GM23248 (cell line): ENCODE data around the gene CHN1. TPM values are rescaled to one million over a fixed set of nuclear protein-coding genes. Genes with fewer than 3 reads are reported as not detected.

Experiments used
- DNase-seq: peaks from one replicate; pipeline ENCODE4 v3.0.0-alpha.2; 2015
- H2AFZ ChIP-seq: fragments of 200-600 bp; sonication (generic); 2 replicates; pipeline ENCODE4 v1.6.1; 2016; ENCODE audit warnings: antibody characterized with exemption
- H3F3A ChIP-seq: fragments of 200-600 bp; sonication (generic); 2 replicates; pipeline ENCODE4 v1.6.1; 2016; ENCODE audit warnings: mild to moderate bottlenecking, antibody characterized with exemption, mixed run types; ENCODE audit not compliant: insufficient read depth
- H3K27ac ChIP-seq: fragments of 200-600 bp; sonication (generic); 2 replicates; pipeline ENCODE4 v1.5.1; 2016; ENCODE audit warnings: mild to moderate bottlenecking
- H3K27me3 ChIP-seq: fragments of 200-600 bp; sonication (generic); replicated peaks from 2 replicates; pipeline ENCODE4 v1.6.1; 2016; ENCODE audit warnings: mild to moderate bottlenecking; ENCODE audit not compliant: insufficient read depth
- H3K36me3 ChIP-seq: fragments of 200-600 bp; sonication (generic); 2 replicates; pipeline ENCODE4 v1.6.1; 2016; ENCODE audit warnings: low read depth, mild to moderate bottlenecking
- H3K4me1 ChIP-seq: fragments of 200-600 bp; sonication (generic); 2 replicates; pipeline ENCODE4 v1.6.1; 2016; ENCODE audit warnings: mild to moderate bottlenecking; ENCODE audit not compliant: insufficient read depth
- H3K4me2 ChIP-seq: fragments of 200-600 bp; sonication (generic); one replicate; pipeline ENCODE4 v1.6.1; 2016; ENCODE audit warnings: mild to moderate bottlenecking; ENCODE audit not compliant: unreplicated experiment
- H3K4me3 ChIP-seq: fragments of 200-600 bp; sonication (generic); 2 replicates; pipeline ENCODE4 v1.5.1; 2016; ENCODE audit warnings: mild to moderate bottlenecking
- H3K79me2 ChIP-seq: fragments of 200-600 bp; sonication (generic); 2 replicates; pipeline ENCODE4 v1.6.1; 2016; ENCODE audit warnings: mild to moderate bottlenecking; ENCODE audit not compliant: insufficient read depth
- H3K9ac ChIP-seq: fragments of 200-600 bp; sonication (generic); 2 replicates; pipeline ENCODE4 v1.6.1; 2016; ENCODE audit warnings: mild to moderate bottlenecking
- H3K9me2 ChIP-seq: fragments of 200-600 bp; sonication (generic); 2 replicates; pipeline ENCODE4 v1.6.1; 2016; ENCODE audit warnings: mixed run types, mild to moderate bottlenecking, moderate library complexity; ENCODE audit not compliant: insufficient read depth
- H3K9me3 ChIP-seq: fragments of 200-600 bp; sonication (generic); one replicate; pipeline ENCODE4 v1.6.1; 2017; ENCODE audit warnings: low read depth
- H4K20me1 ChIP-seq: fragments of 200-600 bp; sonication (generic); 2 replicates; pipeline ENCODE4 v1.6.0; 2016; ENCODE audit not compliant: insufficient read depth
- EZH2 ChIP-seq: fragments of 200-600 bp; sonication (generic); IDR thresholded peaks from 2 replicates; pipeline ENCODE4 v1.6.1; 2018; ENCODE audit warnings: antibody characterized with exemption, mild to moderate bottlenecking; ENCODE audit not compliant: insufficient read depth, poor library complexity, severe bottlenecking
- EZH2phosphoT487 ChIP-seq: fragments of 200-600 bp; sonication (generic); IDR thresholded peaks from 2 replicates; pipeline ENCODE4 v1.6.1; 2018; ENCODE audit warnings: antibody characterized with exemption, moderate library complexity, mild to moderate bottlenecking, low read depth; ENCODE audit not compliant: insufficient read depth
- WGBS, 2 experiments: methylation state at CpG; one replicate each; pipeline ENCODE4 v1.1.6; 2015 to 2017; ENCODE audit warnings: low lambda C conversion rate in 2 of 2, low coverage in 1 of 2; ENCODE audit errors: missing lambda C conversion rate in 2 of 2; 5-methylcytosine and 5-hydroxymethylcytosine counted together
- in situ Hi-C: fragments of 300-500 bp; cut with MboI; formaldehyde crosslinking; loops from 2 replicates; pipeline ENCODE4 v1.15.0; 2020
- polyA plus RNA-seq: library from polyadenylated mRNA; unstranded; fragments of >200 nt; fragmentation: Nextera tagmentation; extraction: Ambion mirVana; gene quantifications from 2 replicates; pipeline ENCODE4 v1.2.1, GENCODE V29; 2016
- total RNA-seq: library from RNA; depleted of rRNA; stranded (reverse); fragments of >200 nt; shearing (Covaris generic); gene quantifications from 2 replicates; pipeline ENCODE4 v1.2.3, GENCODE V29; 2014

Gene CHN1
- total and polyA plus RNA-seq, 2 experiments from 2014 or later = 115 to 130 TPM

- in situ Hi-C loops = no loop called here
- Histone ChIP-seq H2AFZ (no peak overlapping the region), H3K9me3 (no peaks in the 10 kb centered on the region), H4K20me1 (no peaks in the 10 kb centered on the region), H3K9me2 (no peaks in the 10 kb centered on the region), H3K79me2 (peaks cover 98% of the 10 kb centered on the region), H3K4me2 (peak overlapping the region; percentile 21), H3K9ac (no peak overlapping the region), H3K4me3 (no peak overlapping the region), H3K4me1 (peaks cover 65% of the 10 kb centered on the region), H3F3A (peaks cover 33% of the 10 kb centered on the region), H3K36me3 (no peaks in the 10 kb centered on the region), H3K27me3 (no peaks in the 10 kb centered on the region), H3K27ac (no peak overlapping the region)
- WGBS, 2 experiments = 90 to 95% methylated on average over 3 of the region's 3 CpGs
- DNase-seq = no peak
- TF ChIP-seq EZH2phosphoT487 (no peak), EZH2 (no peak)
These were observed 163.2 kb downstream of the CHN1 start for GRCh38 chr2:174841936-174842335.

DNA sequence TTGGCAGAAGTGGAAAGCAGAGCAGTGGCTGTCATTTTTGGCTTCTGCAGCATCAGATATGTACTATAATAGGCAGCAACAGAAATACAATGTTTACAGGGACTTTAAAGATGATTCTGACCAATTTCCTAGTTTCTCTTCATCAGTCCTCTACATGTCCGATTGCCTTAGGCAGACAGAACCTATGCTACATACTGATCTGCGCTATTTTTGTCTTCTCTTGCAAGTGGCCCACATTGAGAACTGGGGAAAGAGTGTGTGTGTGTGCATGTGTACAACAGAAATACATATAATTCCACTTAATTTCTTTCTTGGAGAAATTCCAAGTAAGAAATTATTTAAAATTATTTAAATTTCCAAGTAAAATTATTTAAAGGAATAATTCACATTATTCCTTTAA lies 163.8 kb downstream of the CHN1 start:
- Histone ChIP-seq H3K79me2 (peaks cover 96% of the 10 kb centered on the region), H3K4me2 (peak overlapping the region; percentile 66), H3K9ac (0 out of 2 replicates have a peak overlapping the region, but pooled peaks have one; percentile 35), H3K27ac (peak overlapping the region; percentile 61), H3K4me3 (no peak overlapping the region), H3K27me3 (no peaks in the 10 kb centered on the region), H2AFZ (no peak overlapping the region), H4K20me1 (no peaks in the 10 kb centered on the region), H3F3A (peaks cover 33% of the 10 kb centered on the region), H3K9me2 (no peaks in the 10 kb centered on the region), H3K36me3 (no peaks in the 10 kb centered on the region), H3K4me1 (peaks cover 70% of the 10 kb centered on the region), H3K9me3 (no peaks in the 10 kb centered on the region)
- no peak for TF ChIP-seq EZH2phosphoT487
- TF ChIP-seq EZH2 = no peak
- in situ Hi-C loops = no loop called here
- 96 to 97% methylated on average over 2 of the region's 2 CpGs for WGBS, 2 experiments
- no peak for DNase-seq

- no peak for TF ChIP-seq EZH2phosphoT487
- no peak for TF ChIP-seq EZH2
- in situ Hi-C loops = no loop called here
- peak overlapping the region; percentile 52 for H3K4me3 ChIP-seq
- no peaks in the 10 kb centered on the region for H3K9me2 ChIP-seq
- H3K27me3 ChIP-seq = no peaks in the 10 kb centered on the region
- H4K20me1 ChIP-seq = no peaks in the 10 kb centered on the region
- 23 to 31% methylated on average over 3 of the region's 3 CpGs for WGBS, 2 experiments
- peak overlapping the region; percentile 66 for H3K4me2 ChIP-seq
- peaks cover 86% of the 10 kb centered on the region for H3K79me2 ChIP-seq
- H3K36me3 ChIP-seq = no peaks in the 10 kb centered on the region
- peaks cover 35% of the 10 kb centered on the region for H3F3A ChIP-seq
- DNase-seq = peak; percentile 74
- peak overlapping the region; percentile 31 for H2AFZ ChIP-seq
- peak overlapping the region; percentile 61 for H3K27ac ChIP-seq
- no peaks in the 10 kb centered on the region for H3K9me3 ChIP-seq
- H3K4me1 ChIP-seq = peaks cover 78% of the 10 kb centered on the region
- H3K9ac ChIP-seq = peak overlapping the region; percentile 35
These were observed 164.7 kb downstream of the CHN1 start for GRCh38 chr2:174840436-174840835.

- H3K27me3 ChIP-seq = no peaks in the 10 kb centered on the region
- peaks cover 43% of the 10 kb centered on the region for H3F3A ChIP-seq
- H3K9ac ChIP-seq = no peak overlapping the region
- no peaks in the 10 kb centered on the region for H3K36me3 ChIP-seq
- no peak overlapping the region for H3K4me3 ChIP-seq
- peaks cover 79% of the 10 kb centered on the region for H3K4me1 ChIP-seq
- no peak overlapping the region for H2AFZ ChIP-seq
- H3K9me3 ChIP-seq = no peaks in the 10 kb centered on the region
- no peak for DNase-seq
- peaks cover 85% of the 10 kb centered on the region for H3K79me2 ChIP-seq
- 78 to 83% methylated on average over 3 of the region's 3 CpGs for whole genome bisulfite sequencing, 2 experiments
- no peak overlapping the region for H3K27ac ChIP-seq
- H3K9me2 ChIP-seq = no peaks in the 10 kb centered on the region
- no peak overlapping the region for H3K4me2 ChIP-seq
- in situ Hi-C loops = no loop called here
- TF ChIP-seq EZH2phosphoT487 = no peak
- TF ChIP-seq EZH2 = no peak
- H4K20me1 ChIP-seq = no peaks in the 10 kb centered on the region
These were observed 165.5 kb downstream of the CHN1 start for GRCh38 chr2:174839662-174840061.
